B cell (primary cell): ENCODE results near the gene EXOC7.

Experiments
- EZH2 ChIP-seq: IDR thresholded peaks from 2 replicates; pipeline ENCODE4 v1.6.1; 2012; ENCODE audit warnings: borderline replicate concordance, low read depth, mild to moderate bottlenecking, moderate library complexity, low read length; ENCODE audit not compliant: insufficient read depth, poor library complexity, severe bottlenecking
- TF ChIP-seq, protein P1 (sequence below): fragments of 200-600 bp; IDR thresholded peaks from one replicate; pipeline ENCODE4 v1.8.0; 2022; ENCODE audit warnings: antibody characterized with exemption, mild to moderate bottlenecking

DNA sequence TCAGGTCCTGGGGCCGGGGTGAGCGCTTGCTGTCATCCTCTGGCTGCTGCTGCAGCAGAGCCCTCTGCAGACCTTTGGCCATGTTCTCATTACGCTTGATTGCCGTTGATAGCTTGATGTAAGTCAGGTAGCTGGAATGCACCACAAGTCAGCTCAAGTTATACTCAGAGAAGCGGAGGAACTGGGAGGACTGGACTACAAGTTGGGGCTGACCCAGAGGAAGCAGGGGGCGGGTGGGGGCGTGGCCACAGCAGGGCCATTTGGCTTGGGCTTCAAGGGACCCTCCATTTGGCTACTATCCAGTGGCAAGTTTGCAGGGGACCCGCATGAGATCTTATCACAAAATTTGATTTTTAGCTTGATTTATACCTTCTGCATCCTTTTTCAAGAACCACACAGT is 57.5 kb downstream of the EXOC7 start:
- TF ChIP-seq, protein P1, sequence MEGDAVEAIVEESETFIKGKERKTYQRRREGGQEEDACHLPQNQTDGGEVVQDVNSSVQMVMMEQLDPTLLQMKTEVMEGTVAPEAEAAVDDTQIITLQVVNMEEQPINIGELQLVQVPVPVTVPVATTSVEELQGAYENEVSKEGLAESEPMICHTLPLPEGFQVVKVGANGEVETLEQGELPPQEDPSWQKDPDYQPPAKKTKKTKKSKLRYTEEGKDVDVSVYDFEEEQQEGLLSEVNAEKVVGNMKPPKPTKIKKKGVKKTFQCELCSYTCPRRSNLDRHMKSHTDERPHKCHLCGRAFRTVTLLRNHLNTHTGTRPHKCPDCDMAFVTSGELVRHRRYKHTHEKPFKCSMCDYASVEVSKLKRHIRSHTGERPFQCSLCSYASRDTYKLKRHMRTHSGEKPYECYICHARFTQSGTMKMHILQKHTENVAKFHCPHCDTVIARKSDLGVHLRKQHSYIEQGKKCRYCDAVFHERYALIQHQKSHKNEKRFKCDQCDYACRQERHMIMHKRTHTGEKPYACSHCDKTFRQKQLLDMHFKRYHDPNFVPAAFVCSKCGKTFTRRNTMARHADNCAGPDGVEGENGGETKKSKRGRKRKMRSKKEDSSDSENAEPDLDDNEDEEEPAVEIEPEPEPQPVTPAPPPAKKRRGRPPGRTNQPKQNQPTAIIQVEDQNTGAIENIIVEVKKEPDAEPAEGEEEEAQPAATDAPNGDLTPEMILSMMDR: no peak
- TF ChIP-seq EZH2: no peak
